T-helper 1 cell treated with Interleukin-12 subunit alpha and Interleukin-12 subunit beta and Interleukin-4 antibody, amounts not matched to agents 30 ng/mL and 1 ng/mL, for 36 hours (primary cell): ENCODE data around the gene SLCO2A1. TPM values are rescaled to one million over a fixed set of nuclear protein-coding genes. Genes with fewer than 3 reads are reported as not detected.

Experiments used
- intact Hi-C: fragments of 100-400 bp; cut with micrococcal nuclease; formaldehyde crosslinking; loops from one replicate; pipeline ENCODE4 v1.15.1; 2024
- total RNA-seq: library from RNA; stranded (reverse); gene quantifications from 2 replicates; pipeline ENCODE4 v1.2.3, GENCODE V29; 2022

SLCO2A1 gene
- total RNA-seq, 1 donor from 2014 or later, result not detected

DNA sequence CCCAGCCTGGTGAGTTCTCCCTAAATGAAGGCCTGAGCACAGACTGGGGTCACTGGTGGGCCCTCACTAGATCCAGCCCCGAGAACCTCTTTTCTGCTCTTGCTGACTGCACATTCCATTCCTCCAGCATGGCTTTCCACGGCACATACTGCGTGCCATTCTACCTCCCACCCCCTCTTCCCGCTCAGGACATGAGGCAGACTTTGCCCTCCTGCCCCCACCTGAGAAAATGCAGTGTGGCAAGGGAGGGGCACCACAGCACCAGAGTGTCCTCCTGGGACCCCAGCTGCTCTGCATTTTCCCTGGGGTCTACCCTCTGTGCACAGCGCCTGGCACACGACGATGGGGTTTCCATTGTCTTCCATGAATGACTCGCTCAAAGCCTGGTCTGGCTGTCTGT, 6.1 kb upstream of the SLCO2A1 start:
- intact Hi-C loops, result no loop called here

GRCh38 chr3:134034005-134034785, 4.5 kb upstream of the SLCO2A1 start:
- intact Hi-C loops, result no loop called here

- intact Hi-C loops, result no loop called here
These were observed 3.7 kb upstream of the SLCO2A1 start for GRCh38 chr3:134033315-134033996.

DNA sequence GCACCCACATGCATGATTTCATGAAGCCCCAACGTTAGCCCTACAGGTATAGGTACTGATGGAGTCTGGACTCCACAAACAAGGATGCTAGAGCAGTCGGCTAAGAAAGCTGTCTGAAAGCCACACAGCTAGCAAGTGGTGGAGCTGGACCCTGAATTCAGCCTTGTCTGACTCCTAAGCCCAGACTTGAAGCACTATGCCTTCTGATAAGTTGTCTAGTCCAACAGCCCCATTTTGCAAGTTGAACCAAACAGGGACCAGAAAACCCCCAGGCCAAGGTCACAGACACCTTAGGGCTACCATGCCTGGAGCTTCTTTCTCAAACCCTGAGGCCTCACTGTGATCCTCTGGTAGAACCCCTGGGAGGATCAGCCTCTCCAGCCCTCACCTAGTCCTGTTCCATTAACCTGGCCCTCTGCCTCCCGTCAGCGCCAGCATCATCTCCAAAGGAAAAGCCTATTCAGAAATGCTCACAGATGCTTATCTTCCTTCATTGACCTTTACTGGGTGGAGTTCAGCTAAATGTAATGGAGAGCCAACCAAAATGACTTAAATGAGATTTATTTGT, 1.7 kb upstream of the SLCO2A1 start:
- intact Hi-C loops, result no loop called here

DNA sequence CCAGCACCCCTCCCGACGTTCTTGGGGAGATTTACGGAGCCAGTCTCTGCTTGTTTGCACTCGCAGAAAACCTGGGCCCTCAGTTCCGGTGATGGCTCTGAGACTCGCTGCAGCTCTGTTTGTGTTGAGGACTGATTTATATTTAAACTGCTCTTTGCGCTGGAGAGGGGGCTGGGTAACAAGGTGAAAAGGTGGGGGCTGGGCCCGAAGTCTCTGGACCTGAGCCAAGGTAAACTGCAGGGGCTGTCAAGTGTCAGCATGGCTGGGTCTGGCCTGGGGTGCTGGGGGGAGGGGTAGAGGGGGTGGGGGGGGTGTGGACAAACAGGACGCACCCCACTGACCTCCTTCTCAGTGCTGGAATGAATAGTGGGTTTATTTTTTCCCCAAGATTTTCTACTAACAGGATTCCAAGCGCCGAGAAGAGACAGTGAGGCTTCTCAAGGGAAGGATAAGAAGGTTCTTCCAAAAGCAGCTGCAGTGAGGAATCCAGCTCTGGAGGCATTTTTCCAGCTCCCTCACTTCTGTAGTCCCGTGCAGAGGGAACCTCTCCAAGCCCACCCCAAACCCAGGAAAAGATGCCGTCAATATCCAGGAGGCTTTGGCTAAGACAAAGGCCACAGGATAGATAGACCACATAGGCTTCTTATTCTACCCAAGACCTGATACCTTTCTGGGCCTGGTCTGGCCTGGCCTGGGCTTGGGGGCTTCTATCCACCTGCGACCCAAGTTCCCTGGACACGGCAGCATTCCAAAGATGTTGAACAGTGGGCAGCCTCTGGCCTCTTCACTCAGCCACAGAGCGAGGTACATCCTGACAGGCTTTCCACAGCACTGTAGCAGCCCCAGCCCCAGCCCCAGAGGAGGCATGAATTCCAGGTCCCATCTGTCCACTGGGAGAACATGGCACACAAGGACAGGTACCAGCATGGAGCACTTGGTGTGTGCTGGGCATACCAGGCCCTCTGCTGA, 938 bp upstream of the SLCO2A1 start:
- intact Hi-C loops, result no loop called here

GRCh38 chr3:134029256-134029733, 430 bp downstream of the SLCO2A1 start:
- intact Hi-C loops, result no loop called here

DNA sequence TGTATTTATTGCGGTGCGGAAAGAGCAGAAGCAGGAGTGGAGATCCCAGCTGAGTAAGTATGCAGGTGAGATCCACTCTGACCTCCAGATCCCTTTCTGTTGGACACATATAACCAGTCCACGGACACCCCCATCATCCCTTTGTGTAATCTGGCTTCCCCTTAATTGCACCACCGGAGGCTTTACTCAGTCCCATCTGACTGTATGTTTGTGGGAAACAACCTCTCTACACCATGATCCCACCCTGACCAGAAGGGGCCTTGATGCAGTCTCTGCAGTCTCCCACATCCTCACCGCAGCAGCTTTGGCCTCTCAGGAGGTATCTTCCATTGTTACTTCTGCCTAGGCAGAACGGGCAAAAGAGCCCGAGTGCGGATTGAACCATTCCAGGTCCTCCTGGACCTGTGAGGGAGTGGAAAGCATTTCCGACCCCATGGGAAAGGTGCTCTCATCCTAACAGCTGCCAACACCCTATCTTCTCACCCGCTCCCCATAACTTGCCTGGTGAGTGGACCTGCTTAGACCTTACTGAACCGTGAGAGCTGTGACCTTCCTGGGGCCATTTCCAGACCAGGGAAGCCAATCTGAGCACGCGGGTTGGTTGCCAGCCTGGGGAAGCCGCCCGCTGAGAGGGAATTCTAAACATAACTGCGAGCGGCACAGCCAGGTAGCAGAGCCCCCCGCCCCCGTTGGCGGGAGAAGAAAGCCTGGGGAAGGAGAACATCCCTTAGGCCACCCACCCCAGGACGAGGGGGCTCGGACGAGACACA, 1.1 kb downstream of the SLCO2A1 start:
- intact Hi-C loops, result no loop called here

DNA sequence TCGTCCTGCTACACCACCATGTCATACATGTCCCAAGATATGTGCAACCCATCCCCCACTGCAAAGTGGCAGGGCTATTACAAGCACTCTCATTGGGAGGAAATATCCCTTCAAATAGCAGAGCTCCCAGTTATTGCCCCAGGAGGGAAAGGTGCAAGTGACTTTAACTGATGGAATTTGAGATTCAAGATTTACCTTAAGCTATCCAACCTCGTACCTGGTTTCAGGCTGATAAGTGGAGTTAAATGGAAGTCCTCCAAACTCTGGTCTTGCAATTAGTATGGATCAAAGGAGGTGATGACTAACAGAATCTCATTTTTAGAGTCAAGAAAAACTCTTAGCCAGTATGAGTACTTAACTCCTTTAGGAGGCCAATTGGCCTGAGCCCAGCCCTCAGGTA, 2.1 kb downstream of the SLCO2A1 start:
- intact Hi-C loops, result no loop called here

DNA sequence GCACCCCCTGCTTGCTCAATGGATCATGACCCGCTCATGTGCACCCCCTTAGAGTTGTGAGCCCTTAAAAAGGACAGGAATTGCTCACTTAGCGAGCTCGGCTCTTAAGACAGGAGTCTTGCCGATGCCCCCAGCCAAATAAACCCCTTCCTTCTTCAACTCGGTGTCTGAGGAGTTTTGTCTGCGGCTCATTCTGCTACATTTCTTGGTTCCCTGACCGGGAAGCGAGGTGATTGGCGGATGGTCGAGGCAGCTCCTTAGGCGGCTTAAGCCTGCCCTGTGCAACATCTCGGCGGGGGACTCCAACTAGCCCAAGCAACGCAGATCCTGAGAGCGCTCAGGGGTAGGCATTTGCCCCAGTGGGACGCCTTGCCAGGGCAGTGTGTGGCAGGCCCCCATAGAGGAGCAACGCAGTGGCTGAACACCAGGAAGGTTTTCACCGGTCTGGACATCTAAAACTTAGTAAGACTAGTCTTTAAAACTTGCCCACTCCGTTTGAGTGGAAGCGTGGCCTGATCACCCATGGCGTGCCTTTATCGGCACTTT, 9.5 kb downstream of the SLCO2A1 start:
- intact Hi-C loops, result no loop called here

DNA sequence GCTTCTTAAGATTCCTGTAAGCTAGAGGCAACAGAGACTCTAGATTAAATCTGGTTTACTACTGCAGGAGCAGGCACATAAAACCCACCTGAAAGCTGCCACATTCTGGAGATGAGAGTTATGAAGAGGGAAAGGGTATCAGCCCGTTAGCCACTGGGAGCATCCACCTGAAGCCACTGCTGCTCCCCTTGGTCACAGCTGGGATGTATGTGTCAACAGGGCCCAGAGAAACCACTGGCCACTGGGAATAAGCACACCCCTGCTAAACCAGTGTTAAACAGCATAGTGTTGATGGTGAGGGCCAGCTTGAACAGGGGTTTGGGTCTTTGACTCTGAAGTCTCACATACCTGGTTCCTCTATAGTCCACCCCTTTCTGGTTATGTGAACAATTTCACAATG, 10.9 kb downstream of the SLCO2A1 start:
- intact Hi-C loops, result no loop called here

GRCh38 chr3:134018406-134018805, 11.3 kb downstream of the SLCO2A1 start:
- intact Hi-C loops, result no loop called here

DNA sequence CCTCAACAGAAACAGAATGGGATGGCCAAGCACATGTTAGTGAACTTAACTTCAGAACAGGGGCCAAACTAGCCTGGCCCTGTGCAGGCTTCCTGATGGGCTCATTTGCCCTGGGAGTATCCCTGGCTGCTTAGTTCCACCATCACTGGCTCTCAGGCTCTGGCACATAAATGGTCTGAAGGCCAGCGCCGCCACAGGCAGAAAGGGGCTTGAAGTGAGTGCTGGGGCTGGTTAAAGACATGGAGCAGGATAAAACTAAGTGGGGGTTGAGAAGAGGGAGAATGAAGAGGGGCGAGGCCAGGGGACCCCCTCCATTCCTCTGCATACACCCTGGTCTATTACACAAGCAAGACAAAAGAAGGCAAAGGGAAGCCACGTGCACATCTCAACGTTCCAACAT, 12.2 kb downstream of the SLCO2A1 start:
- intact Hi-C loops, result no loop called here

DNA sequence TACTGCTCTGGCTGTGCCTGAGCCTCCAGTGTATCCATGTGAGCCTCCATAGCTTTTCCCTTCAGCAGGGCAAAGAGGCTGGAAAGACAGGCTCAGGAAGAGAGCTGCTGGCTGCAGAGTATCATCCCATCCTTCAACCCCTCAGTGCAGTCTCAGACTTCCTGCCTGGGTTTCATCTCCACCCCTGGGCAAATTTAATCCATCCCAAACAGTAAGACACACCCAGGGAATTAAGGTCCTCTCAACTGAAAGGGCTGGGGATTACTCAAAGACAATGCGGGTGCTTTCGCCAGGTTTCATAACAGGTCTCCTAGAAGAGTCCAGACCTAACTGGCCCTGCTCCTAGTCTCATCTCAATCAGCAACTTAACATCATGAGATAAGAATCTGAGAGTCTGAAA, 15.5 kb downstream of the SLCO2A1 start:
- intact Hi-C loops, result no loop called here

DNA sequence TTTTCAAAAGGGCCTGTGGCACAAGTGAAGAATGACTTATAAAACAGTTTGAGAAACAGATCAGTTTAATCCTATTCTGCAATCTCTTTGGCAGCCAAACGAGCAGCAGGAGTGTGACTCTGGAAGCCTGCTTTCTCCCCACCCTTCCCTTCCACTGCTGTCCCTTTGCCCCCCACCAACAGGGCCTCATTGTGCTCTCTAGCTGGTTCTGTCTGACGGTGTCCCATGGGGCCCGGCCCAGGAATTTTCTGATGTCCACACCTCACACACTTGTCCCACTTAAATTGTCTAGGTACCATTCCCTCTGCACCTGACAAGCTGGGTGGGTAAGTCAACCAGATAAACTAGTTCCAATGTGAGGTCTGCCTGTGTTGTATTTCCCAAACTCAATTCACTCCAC, 16.4 kb downstream of the SLCO2A1 start:
- intact Hi-C loops, result no loop called here

- intact Hi-C loops, result no loop called here
These were observed 20.3 kb downstream of the SLCO2A1 start for GRCh38 chr3:134009345-134010000.

- intact Hi-C loops, result no loop called here
These were observed 21.0 kb downstream of the SLCO2A1 start for GRCh38 chr3:134008630-134009156.

DNA sequence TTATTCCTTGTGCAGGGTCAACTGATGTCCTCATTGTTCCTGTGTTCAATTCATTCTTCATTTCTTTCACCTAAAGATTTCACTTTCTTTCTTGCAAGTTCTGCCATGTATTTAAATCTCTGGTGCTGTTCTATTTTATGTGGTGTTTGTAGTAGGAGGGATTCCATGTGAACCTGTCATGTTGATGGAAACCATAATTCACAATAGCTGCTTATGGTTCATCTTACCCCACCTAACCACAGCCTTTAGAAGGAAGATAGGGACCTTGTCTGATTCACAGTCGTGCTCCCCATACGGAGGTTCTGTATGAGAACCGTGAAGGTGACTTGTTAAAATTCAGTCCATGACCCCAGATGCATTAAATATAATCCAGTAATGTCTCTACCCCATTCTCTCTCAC, 21.9 kb downstream of the SLCO2A1 start:
- intact Hi-C loops, result no loop called here

DNA sequence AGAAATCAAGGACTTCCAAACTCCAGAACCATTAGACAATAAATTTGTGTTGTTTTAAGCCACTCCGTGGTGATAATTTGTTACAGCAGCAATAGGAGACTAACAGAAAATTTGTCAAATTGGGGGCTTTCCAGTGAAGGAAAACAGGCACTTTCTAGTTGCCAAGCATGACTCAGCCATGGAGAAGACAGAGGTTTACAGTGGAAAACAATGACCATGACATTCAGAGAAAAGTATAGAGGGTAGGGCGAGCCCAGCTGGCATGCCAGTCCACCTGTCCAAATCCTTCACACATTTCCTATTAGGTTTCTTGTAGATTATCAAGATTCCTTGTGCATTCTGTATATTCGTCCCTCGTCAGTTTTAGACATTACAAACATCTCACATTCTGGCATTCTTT, 24.9 kb downstream of the SLCO2A1 start:
- intact Hi-C loops, result no loop called here

GRCh38 chr3:134003066-134003465, 26.7 kb downstream of the SLCO2A1 start:
- intact Hi-C loops, result no loop called here
